ENCODE results near the gene POFUT2.

POFUT2 gene

DNA sequence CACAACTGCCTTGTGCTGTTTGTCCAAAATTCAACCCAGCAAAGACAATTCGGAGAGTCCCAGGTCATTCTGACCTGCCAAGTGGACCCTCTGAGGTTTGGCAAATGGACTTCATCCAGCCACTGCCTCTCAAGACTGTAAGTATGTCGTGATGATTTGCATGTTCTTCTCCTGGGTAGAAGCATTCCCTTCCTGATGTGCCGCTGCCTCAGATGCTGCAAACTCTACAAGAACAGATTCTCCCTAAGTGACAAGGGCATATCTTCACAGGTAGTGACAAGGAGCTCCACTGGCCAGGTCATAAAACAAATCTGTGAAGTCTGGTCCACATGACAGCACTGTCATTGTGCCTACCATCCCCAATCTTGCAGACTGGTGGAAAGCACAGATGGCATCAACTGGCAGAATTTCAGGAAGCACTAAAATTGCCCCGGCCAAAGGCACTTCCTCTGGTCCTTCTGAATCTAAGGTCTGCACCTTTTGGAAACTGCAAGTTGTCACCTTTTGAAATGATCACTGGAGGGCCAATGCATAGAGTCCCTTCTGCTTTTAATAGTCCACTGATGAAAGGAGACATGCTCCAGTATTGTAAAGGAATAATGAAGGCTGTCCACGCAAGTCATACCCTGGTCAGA, 27.4 kb downstream of the POFUT2 start:
- no peak for DNase-seq

GRCh38 chr21:45259206-45259840, 28.4 kb downstream of the POFUT2 start:
- peak; percentile 63 for DNase-seq

GRCh38 chr21:45258466-45258865, 29.2 kb downstream of the POFUT2 start:
- no peak for DNase-seq

DNA sequence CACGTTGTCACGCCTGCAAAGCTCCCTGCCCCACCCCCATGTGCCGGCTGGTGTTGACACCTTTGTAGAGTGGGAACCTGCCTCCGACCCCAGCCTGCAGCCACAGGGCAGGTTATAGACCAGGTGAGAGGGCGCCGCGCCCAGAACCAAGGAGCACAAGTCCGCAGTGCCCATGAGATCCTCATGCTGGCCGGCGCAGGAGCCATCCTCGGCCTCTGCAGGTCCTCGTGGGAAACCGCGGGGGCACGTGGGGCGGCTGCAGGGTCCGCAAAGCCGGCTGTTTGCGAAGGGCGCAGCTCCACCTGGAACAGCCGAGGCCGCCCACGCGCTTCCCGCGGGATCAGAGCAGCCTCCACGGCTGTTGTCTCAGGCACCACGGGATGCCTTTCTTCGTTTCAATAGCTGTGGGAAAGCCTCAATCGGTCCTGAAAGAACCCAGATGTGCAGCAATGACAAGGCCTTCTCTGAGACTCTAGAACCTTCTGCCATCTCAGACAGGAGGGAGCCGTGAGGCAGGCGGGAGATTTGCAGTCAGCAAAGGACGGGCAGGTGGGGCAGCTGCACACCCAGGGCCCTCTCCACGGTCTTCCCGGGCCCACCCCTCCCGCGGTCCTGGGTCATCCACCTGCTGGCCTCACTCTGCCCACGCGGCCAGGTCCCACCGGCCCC, 29.9 kb downstream of the POFUT2 start:
- no peak for DNase-seq

GRCh38 chr21:45256912-45257672, 30.6 kb downstream of the POFUT2 start:
- peak; percentile 96 for DNase-seq

GRCh38 chr21:45256021-45256911, 31.4 kb downstream of the POFUT2 start:
- peak; percentile 29 for DNase-seq

DNA sequence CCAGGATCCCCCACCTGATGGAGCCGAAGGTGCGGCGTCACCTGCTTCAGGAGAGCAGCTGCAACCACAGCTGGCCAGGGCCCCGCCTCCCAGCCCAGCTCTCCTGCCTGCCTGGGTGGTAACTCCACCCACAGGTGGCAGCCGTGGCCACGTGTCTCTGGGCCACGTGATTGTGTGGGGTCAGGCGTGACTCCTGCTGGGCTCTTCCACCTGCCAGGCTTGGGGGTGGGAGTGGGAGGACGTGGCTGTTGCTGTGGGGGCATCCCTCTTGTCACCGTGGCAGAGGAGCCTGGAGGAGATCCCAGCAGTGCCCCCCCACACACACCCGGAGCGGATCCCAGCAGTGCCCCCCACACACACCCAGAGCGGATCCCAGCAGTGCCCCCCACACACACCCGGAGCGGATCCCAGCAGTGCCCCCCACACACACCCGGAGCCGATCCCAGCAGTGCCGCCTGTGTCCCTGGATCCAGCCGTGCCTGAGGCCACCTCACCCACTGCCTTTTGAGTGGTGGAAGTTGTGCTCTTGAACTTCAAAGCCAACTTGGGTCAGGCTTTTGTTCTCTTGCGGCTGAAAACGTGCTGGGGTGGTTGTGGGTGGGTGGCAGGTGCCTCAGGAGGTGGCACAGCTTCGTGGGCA, 32.2 kb downstream of the POFUT2 start:
- peak; percentile 17 for DNase-seq

DNA sequence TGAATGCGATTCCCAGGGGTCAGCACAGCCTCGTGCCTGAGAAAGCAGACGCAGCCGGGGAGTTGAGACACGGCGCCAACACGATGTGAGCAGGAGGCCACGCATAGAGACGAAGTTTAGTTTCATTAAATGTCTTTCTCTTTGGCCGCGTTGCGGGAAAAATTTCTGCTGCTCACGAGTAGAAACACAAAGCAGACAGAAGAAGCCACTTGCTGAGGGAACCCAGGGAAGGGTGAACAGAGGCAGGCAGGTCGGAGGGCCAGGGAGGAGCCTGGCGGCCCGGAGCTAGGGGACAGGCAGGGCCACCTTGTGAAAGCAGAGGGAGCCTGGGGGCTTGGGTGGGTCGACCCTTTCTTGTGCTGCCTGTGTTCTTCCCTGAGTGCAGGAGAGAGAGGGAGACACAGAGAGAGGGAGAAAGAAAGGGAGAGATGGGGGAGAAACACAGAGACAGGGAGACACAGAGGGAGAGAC, 33.2 kb downstream of the POFUT2 start:
- no peak for DNase-seq

DNA sequence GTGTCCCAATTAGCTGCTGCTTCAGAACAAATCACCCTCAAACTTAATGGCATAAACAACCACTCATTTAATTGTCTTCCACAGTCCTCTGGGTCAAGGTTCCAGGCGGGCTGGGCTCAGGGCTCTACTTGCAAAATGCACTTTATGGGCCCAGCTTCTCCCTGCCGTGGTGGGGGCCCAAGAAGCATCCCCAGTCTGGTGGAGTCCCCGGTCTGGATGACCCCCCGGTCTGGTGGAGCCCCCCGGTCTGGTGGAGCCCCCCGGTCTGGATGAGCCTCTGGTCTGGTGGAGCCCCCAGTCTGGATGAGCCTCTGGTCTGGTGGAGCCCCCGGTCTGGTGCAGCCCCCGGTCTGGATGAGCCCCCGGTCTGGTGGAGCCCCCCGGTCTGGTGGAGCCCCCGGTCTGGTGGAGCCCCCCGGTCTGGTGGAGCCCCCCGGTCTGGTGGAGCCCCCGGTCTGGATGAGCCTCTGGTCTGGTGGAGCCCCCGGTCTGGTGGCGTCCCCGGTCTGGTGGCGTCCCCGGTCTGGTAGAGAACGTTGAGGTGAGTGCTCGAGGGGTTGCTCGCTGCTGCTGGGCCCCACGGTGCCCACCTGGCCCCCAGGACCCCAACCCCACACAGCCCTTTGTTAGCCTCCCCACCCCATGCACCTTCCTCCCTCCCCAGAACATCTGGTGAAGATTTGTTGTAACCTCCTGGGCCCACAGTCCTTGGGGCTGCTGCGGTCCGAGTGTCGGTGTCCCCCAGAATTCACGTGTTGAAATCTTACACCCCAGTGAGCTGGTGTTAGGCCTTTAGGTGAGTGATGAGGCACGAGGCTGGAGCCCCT, 33.8 kb downstream of the POFUT2 start:
- DNase-seq: no peak

DNA sequence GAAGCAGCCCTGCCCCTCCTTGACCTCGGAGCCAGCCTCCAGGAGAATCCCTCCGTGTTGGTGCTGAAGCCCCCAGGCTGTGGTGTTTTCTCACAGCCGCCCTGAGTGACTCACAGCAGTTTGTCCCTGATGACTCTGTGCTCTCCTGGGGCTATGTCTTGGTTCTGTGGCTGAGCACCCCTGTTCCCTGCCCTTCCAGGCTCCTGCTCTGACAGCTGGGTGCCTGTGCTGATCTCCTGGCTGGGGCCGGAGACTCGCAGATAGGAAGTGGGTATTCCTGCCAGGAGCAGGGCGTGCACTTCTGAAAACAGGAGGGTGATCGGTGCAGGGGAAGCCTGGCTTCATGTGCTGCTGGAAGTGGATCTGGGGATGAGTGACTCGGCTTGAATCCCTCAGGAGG, 34.5 kb downstream of the POFUT2 start:
- DNase-seq: no peak

DNA sequence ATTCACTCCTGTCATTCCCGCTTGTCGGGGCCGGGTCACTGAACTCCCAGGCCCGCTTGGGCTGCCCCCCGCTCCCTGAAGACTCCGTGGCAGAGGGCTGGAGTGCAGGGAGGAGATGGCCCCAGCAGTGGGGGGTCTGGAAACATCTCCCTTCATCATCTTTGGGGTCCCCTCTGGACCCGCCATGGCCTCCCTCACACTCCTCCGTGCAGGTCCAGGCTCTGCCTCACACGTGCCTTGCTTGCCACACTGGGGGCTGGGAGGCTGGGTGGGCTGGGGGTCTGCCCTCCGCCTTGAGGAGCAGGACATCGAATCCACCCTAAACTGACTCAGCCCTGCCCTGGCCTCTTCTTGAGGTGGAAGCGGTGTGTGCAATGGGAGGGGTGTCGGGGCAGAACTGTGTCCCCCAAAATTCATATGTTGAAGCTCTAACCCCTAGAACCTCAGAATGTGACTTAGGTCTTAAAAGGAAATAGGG, 35.2 kb downstream of the POFUT2 start:
- DNase-seq: no peak

- DNase-seq: no peak
These were observed 35.9 kb downstream of the POFUT2 start for GRCh38 chr21:45251635-45252447.

- no peak for DNase-seq
These were observed 36.6 kb downstream of the POFUT2 start for GRCh38 chr21:45250914-45251634.

GRCh38 chr21:45250272-45250671, 37.4 kb downstream of the POFUT2 start:
- no peak for DNase-seq

GRCh38 chr21:45249626-45250025, 38.1 kb downstream of the POFUT2 start:
- DNase-seq: no peak

DNA sequence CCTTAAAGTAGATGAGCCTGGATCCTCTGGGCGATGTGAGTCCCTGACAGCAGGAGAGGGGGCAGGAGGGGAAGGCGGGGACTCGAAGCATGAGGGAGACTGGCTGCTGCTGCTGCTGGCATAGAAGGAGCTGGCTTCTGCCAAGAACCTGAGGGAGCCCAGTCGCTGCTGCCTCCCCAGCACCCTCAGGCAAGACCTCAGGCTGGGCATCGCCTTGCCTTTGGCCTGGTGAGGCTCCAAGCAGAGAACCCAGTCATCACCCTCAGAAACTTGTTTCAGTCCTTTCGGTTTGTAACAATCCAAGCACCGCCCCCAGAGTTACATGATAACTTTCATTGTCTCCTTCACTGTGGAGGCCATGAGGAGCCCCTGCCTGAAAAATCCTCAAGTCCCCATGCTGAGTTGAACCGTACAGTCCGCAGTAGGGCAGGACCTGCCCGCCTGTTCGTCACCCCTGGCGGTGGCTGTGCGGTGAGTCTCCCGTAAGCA, 38.8 kb downstream of the POFUT2 start:
- no peak for DNase-seq

- DNase-seq: no peak
These were observed 39.3 kb downstream of the POFUT2 start for GRCh38 chr21:45248301-45248892.
